B cell (primary cell): ENCODE data around the gene DAPP1.

Experiments used
- CTCF ChIP-seq: fragments of 200-600 bp; IDR thresholded peaks from one replicate; pipeline ENCODE4 v1.8.0; 2022; ENCODE audit warnings: antibody characterized with exemption, mild to moderate bottlenecking
- EZH2 ChIP-seq: IDR thresholded peaks from 2 replicates; pipeline ENCODE4 v1.6.1; 2012; ENCODE audit warnings: borderline replicate concordance, low read depth, mild to moderate bottlenecking, moderate library complexity, low read length; ENCODE audit not compliant: insufficient read depth, poor library complexity, severe bottlenecking

GRCh38 chr4:99847362-99847976 lies 30.8 kb downstream of the DAPP1 start:
- TF ChIP-seq EZH2 (no peak), CTCF (no peak)
